ACC112 (cell line): ENCODE data around the gene JADE2.

Experiments
- H2AFZ ChIP-seq: fragments of 200-600 bp; sonication (generic); one replicate; pipeline ENCODE4 v1.6.0; 2017; ENCODE audit warnings: antibody characterized with exemption, low read length; ENCODE audit not compliant: unreplicated experiment
- H3K27ac ChIP-seq: fragments of 200-600 bp; sonication (generic); 2 replicates; pipeline ENCODE4 v1.5.1; 2014; ENCODE audit warnings: low read depth, mild to moderate bottlenecking, antibody characterized with exemption, low read length, moderate library complexity
- H3K27me3 ChIP-seq: fragments of 200-600 bp; sonication (generic); 2 replicates; pipeline ENCODE4 v1.6.1; 2014; ENCODE audit warnings: mild to moderate bottlenecking, antibody characterized with exemption, low read length, moderate library complexity, mixed read lengths; ENCODE audit not compliant: insufficient read depth
- H3K36me3 ChIP-seq: fragments of 200-600 bp; sonication (generic); 2 replicates; pipeline ENCODE4 v1.6.1; 2016; ENCODE audit warnings: mild to moderate bottlenecking, antibody characterized with exemption, low read length, moderate library complexity, mixed read lengths; ENCODE audit not compliant: insufficient read depth
- H3K4me1 ChIP-seq: fragments of 200-600 bp; sonication (generic); one replicate; pipeline ENCODE4 v1.6.1; 2016; ENCODE audit warnings: low read length, mixed read lengths; ENCODE audit not compliant: insufficient read depth, unreplicated experiment, control insufficient read depth
- H3K4me3 ChIP-seq: fragments of 200-600 bp; sonication (generic); 2 replicates; pipeline ENCODE4 v1.5.1; 2014; ENCODE audit warnings: mild to moderate bottlenecking, low read depth, low read length
- H3K79me2 ChIP-seq: fragments of 200-600 bp; sonication (generic); one replicate; pipeline ENCODE4 v1.6.0; 2016; ENCODE audit warnings: low read length; ENCODE audit not compliant: control insufficient read depth, unreplicated experiment, insufficient read depth

The JADE2 gene

GRCh38 chr5:134533115-134533815 is 7.8 kb downstream of the JADE2 start:
- Histone ChIP-seq H3K36me3 (peaks cover 5% of the 10 kb centered on the region; the same call in 1 of the 2 replicates), H3K4me1 (peaks cover 18% of the 10 kb centered on the region)

GRCh38 chr5:134534058-134534725 is 8.7 kb downstream of the JADE2 start:
- H3K36me3 ChIP-seq, result peaks cover 8% of the 10 kb centered on the region; the same call in 1 of the 2 replicates
- no peak overlapping the region for H2AFZ ChIP-seq
- no peak overlapping the region for H3K27ac ChIP-seq
- H3K27me3 ChIP-seq, result no peaks in the 10 kb centered on the region
- H3K79me2 ChIP-seq, result peaks cover 70% of the 10 kb centered on the region
- H3K4me1 ChIP-seq, result peaks cover 9% of the 10 kb centered on the region
- no peak overlapping the region for H3K4me3 ChIP-seq

More at GRCh38 chr5:134533115-134533815, 7.8 kb downstream of the JADE2 start:
- H3K4me3 ChIP-seq, result no peak overlapping the region
- no peak overlapping the region for H3K27ac ChIP-seq
- H3K27me3 ChIP-seq, result no peaks in the 10 kb centered on the region
- H3K79me2 ChIP-seq, result peaks cover 75% of the 10 kb centered on the region
- H2AFZ ChIP-seq, result no peak overlapping the region

- H3K27me3 ChIP-seq, result no peaks in the 10 kb centered on the region
- H2AFZ ChIP-seq, result no peak overlapping the region
- H3K27ac ChIP-seq, result no peak overlapping the region
- peaks cover 9% of the 10 kb centered on the region for H3K4me1 ChIP-seq
- H3K36me3 ChIP-seq, result peaks cover 8% of the 10 kb centered on the region; the same call in 1 of the 2 replicates
- peaks cover 69% of the 10 kb centered on the region for H3K79me2 ChIP-seq
- H3K4me3 ChIP-seq, result no peak overlapping the region
Measured at GRCh38 chr5:134534726-134535110, 9.2 kb downstream of the JADE2 start.

- Histone ChIP-seq H3K4me1 (peaks cover 9% of the 10 kb centered on the region), H3K79me2 (peaks cover 50% of the 10 kb centered on the region), H3K27ac (no peak overlapping the region), H3K36me3 (peaks cover 8% of the 10 kb centered on the region; the same call in 1 of the 2 replicates), H3K4me3 (no peak overlapping the region), H2AFZ (no peak overlapping the region), H3K27me3 (no peaks in the 10 kb centered on the region)
Measured at GRCh38 chr5:134536876-134537275, 11.4 kb downstream of the JADE2 start.

- H3K79me2 ChIP-seq, result peaks cover 46% of the 10 kb centered on the region
- H3K36me3 ChIP-seq, result peaks cover 8% of the 10 kb centered on the region; the same call in 1 of the 2 replicates
- no peak overlapping the region for H3K27ac ChIP-seq
Measured at GRCh38 chr5:134537297-134537696, 11.8 kb downstream of the JADE2 start.

GRCh38 chr5:134538296-134538695 is 12.8 kb downstream of the JADE2 start:
- peaks cover 8% of the 10 kb centered on the region; the same call in 1 of the 2 replicates for H3K36me3 ChIP-seq
- H3K27me3 ChIP-seq, result no peaks in the 10 kb centered on the region
- no peak overlapping the region for H2AFZ ChIP-seq
- H3K27ac ChIP-seq, result no peak overlapping the region
- no peak overlapping the region for H3K4me3 ChIP-seq
- peaks cover under 1% of the 10 kb centered on the region for H3K4me1 ChIP-seq
- H3K79me2 ChIP-seq, result peaks cover 36% of the 10 kb centered on the region

More at GRCh38 chr5:134537297-134537696, 11.8 kb downstream of the JADE2 start:
- H3K27me3 ChIP-seq, result no peaks in the 10 kb centered on the region
- H3K4me1 ChIP-seq, result peaks cover 9% of the 10 kb centered on the region
- H2AFZ ChIP-seq, result no peak overlapping the region
- H3K4me3 ChIP-seq, result no peak overlapping the region

GRCh38 chr5:134539732-134540131 is 14.3 kb downstream of the JADE2 start:
- H3K27me3 ChIP-seq, result no peaks in the 10 kb centered on the region
- H2AFZ ChIP-seq, result no peak overlapping the region
- no peak overlapping the region for H3K4me3 ChIP-seq
- H3K79me2 ChIP-seq, result peaks cover 22% of the 10 kb centered on the region
- H3K36me3 ChIP-seq, result peaks cover 8% of the 10 kb centered on the region; the same call in 1 of the 2 replicates
- H3K27ac ChIP-seq, result no peak overlapping the region
- no peaks in the 10 kb centered on the region for H3K4me1 ChIP-seq

- Histone ChIP-seq H3K79me2 (peaks cover 15% of the 10 kb centered on the region), H3K36me3 (peaks cover 8% of the 10 kb centered on the region; the same call in 1 of the 2 replicates), H3K27me3 (no peaks in the 10 kb centered on the region), H3K27ac (no peak overlapping the region), H3K4me3 (no peak overlapping the region), H3K4me1 (no peaks in the 10 kb centered on the region), H2AFZ (no peak overlapping the region)
Measured at GRCh38 chr5:134540747-134541733, 15.6 kb downstream of the JADE2 start.

- Histone ChIP-seq H3K4me1 (peaks cover 1% of the 10 kb centered on the region), H3K27ac (no peak overlapping the region), H3K4me3 (no peak overlapping the region), H2AFZ (no peak overlapping the region), H3K36me3 (peaks cover 8% of the 10 kb centered on the region; the same call in 1 of the 2 replicates), H3K27me3 (no peaks in the 10 kb centered on the region), H3K79me2 (peaks cover 13% of the 10 kb centered on the region)
Measured at GRCh38 chr5:134541736-134542376, 16.4 kb downstream of the JADE2 start.
